Breast epithelium (tissue), 4 donors: ENCODE results near the gene PHRF1. TPM values are rescaled to one million over a fixed set of nuclear protein-coding genes. Genes with fewer than 3 reads are reported as not detected.

Experiments
- DNase-seq, 2 donors: peaks; one replicate each; pipeline ENCODE4 v3.0.0-alpha.2; 2019; ENCODE audit warnings: low spot score in 2 of 2
- H3K27ac ChIP-seq, 2 donors: fragments of 200-600 bp; sonication (generic) in 1 of 2; one replicate each; pipeline ENCODE4 v1.5.1; 2016 to 2019; ENCODE audit warnings: mild to moderate bottlenecking in 1 of 2
- H3K27me3 ChIP-seq, 2 donors: fragments of 200-600 bp; sonication (generic) in 1 of 2; one replicate each; pipeline versions ENCODE4 v1.5.1 to v1.6.0; 2017 to 2019; ENCODE audit warnings: control low read depth in 1 of 2, mild to moderate bottlenecking in 1 of 2
- H3K36me3 ChIP-seq: fragments of 200-600 bp; one replicate; pipeline ENCODE4 v1.5.1; 2019
- H3K4me1 ChIP-seq, 2 donors: fragments of 200-600 bp; sonication (generic); one replicate each; pipeline ENCODE4 v1.5.1; 2016 to 2019; ENCODE audit warnings: control low read depth in 1 of 2
- H3K4me3 ChIP-seq, 3 donors: fragments of 200-600 bp; sonication (generic); 1 replicate in 2 of 3; 2 replicates in 1 of 3; pipeline ENCODE4 v1.5.1; 2016 to 2019; ENCODE audit warnings: mild to moderate bottlenecking in 3 of 3, moderate library complexity in 2 of 3
- H3K9me3 ChIP-seq, 2 donors: fragments of 200-600 bp; sonication (generic) in 1 of 2; one replicate each; pipeline ENCODE4 v1.5.1; 2016 to 2019; ENCODE audit warnings: control low read depth in 1 of 2
- POLR2A ChIP-seq: fragments of 450-650 bp; IDR thresholded peaks from one replicate; pipeline ENCODE4 v1.6.1; 2016; ENCODE audit warnings: antibody characterized with exemption, mild to moderate bottlenecking, moderate library complexity
- POLR2AphosphoS5 ChIP-seq, 3 donors: sonication (generic); formaldehyde crosslinking; IDR thresholded peaks; one replicate each; pipeline ENCODE4 v1.6.1; 2017; ENCODE audit warnings: antibody characterized with exemption in 3 of 3
- intact Hi-C: fragments of 100-400 bp; cut with DNase I; formaldehyde crosslinking; loops from one replicate; pipeline ENCODE4 v1.15.1; 2023; ENCODE audit warnings: low total_unique reads
- total RNA-seq, 3 donors: library from RNA; depleted of rRNA; stranded (reverse); fragments of >200 nt; gene quantifications; one replicate each; pipeline ENCODE4 v1.1.0, GENCODE V29; 2016
- TF ChIP-seq, protein P1 (sequence below), 3 donors: fragments of 450-650 bp; IDR thresholded peaks; one replicate each; pipeline ENCODE4 v1.5.1; 2016 to 2017; ENCODE audit warnings: antibody characterized with exemption in 3 of 3, mild to moderate bottlenecking in 3 of 3, moderate library complexity in 3 of 3

PHRF1 gene
- total RNA-seq, 3 donors from 2014 or later: 18.6 to 22.1 (median 21.3) TPM

DNA sequence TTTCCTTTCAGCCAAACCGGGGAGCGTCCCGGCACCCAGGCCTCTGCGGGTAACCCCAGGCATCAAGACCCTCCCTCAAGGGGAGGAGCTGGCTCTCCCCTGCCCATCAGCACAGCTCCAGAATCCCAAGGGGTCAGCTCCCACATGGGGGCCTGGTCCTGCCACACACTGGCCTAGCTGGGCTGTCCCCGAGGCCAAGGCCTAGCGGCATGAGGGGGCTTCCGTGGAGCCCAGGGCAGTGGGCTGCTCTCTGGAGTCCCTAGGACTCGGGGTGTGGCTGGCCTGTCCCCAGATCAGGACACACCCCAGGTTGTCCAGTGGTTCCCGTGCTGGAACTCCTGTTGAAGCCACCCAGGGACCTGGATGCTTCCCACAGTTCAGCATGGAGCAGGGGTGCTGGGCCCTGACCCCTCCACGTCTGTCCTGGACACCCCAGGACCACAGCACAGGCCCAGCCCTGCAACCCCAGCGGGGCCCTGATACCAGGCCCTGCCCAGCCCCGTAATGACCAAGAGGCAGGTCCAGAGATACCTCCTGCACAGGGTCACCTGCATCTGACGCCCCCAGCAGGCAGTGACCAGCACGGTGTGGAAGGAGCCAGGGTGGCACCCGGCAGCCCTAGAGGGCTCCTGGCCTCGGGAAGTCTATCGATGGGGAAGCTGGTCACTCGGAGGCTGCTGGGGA, 46.4 kb upstream of the PHRF1 start:
- no peaks in the 10 kb centered on the region for H3K9me3 ChIP-seq
- TF ChIP-seq POLR2A (no peak), POLR2AphosphoS5 (IDR thresholded peaks at IDR 0.05) (no peak)
- TF ChIP-seq, protein P1, sequence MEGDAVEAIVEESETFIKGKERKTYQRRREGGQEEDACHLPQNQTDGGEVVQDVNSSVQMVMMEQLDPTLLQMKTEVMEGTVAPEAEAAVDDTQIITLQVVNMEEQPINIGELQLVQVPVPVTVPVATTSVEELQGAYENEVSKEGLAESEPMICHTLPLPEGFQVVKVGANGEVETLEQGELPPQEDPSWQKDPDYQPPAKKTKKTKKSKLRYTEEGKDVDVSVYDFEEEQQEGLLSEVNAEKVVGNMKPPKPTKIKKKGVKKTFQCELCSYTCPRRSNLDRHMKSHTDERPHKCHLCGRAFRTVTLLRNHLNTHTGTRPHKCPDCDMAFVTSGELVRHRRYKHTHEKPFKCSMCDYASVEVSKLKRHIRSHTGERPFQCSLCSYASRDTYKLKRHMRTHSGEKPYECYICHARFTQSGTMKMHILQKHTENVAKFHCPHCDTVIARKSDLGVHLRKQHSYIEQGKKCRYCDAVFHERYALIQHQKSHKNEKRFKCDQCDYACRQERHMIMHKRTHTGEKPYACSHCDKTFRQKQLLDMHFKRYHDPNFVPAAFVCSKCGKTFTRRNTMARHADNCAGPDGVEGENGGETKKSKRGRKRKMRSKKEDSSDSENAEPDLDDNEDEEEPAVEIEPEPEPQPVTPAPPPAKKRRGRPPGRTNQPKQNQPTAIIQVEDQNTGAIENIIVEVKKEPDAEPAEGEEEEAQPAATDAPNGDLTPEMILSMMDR (IDR thresholded peaks at IDR 0.05): no peak
- no peak for DNase-seq
- H3K36me3 ChIP-seq: no peaks in the 10 kb centered on the region
- peaks cover 5 to 18% of the 10 kb centered on the region in 2 donors for H3K4me1 ChIP-seq
- H3K27ac ChIP-seq: no peak overlapping the region
- no peak overlapping the region for H3K4me3 ChIP-seq
- H3K27me3 ChIP-seq: no peaks in the 10 kb centered on the region
- intact Hi-C loops: no loop called here

DNA sequence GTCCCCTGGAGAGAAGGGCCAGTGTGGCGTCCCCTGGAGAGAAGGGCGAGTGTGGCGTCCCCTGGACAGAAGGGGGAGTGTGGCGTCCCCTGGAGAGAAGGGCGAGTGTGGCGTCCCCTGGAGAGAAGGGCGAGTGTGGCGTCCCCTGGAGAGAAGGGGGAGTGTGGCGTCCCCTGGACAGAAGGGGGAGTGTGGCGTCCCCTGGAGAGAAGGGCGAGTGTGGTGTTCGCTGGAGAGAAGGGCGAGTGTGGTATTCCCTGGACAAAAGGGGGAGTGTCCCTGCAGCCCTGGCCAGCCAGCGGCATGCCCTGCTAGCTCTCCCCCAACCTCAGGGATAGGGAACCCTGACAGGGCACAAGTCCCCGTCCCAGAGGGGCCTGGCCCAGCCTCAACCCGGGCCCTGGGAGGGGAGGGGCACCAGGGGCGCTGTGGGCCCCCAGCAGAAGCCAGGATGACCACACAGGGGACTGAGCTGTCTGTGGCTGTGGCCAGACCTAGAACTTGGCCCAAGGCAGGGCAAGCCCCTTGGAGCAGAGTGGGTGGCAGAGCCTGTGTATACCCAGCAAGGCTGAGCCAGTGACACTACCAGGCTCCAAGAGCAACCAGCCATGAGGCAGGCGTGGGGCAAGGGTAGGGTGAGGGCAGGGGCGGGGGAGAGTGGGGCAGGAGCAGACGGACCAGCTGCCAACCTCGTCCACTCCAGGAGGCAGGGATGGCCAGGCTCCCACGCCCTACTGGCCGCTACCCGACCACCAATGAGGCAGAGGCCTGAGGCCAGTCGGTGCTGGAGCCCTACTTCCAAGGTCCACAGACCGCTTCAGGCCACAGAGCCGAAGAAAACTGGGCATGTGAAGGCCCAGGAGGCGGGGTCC, 45.1 kb upstream of the PHRF1 start:
- no peaks in the 10 kb centered on the region for H3K9me3 ChIP-seq
- DNase-seq: no peak
- H3K4me3 ChIP-seq: no peak overlapping the region
- TF ChIP-seq, protein P1 (IDR thresholded peaks at IDR 0.05): no peak
- TF ChIP-seq POLR2AphosphoS5 (IDR thresholded peaks at IDR 0.05) (no peak), POLR2A (no peak)
- no peaks in the 10 kb centered on the region for H3K36me3 ChIP-seq
- peaks cover 8 to 18% of the 10 kb centered on the region in 2 donors for H3K4me1 ChIP-seq
- H3K27me3 ChIP-seq: no peaks in the 10 kb centered on the region
- intact Hi-C loops: no loop called here
- H3K27ac ChIP-seq: no peak overlapping the region

DNA sequence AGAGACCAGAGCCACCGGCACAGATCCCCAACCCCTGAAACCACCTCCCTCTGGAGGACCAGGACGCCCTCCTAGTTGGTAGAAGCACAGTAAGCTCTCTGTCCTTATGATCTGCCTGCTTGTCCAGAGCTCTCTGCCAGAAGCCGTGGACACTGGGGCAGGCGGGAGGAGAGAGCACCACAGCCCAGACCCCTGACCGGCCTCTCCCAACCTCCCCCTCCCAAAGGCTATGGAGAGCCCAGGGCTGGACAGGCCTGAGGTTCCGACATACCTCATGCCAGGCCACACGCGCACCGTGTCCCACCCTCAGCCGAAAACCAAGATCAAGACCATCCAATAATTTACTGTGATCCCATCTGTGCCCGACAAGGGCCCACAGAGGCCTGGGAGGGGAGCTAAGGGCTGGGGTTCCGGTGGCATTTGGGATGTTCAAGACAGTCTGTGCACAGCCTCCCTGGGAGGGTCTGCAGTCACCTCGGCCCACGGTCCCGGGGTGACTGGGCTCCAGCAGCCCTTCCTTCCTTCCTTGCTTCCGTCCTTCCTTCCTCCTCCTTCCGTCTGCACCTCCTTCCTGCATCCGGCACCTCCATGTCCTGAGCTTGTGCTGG, 44.2 kb upstream of the PHRF1 start:
- H3K27ac ChIP-seq: no peak overlapping the region
- TF ChIP-seq, protein P1 (IDR thresholded peaks at IDR 0.05): no peak
- TF ChIP-seq POLR2AphosphoS5 (IDR thresholded peaks at IDR 0.05) (no peak), POLR2A (no peak)
- H3K4me3 ChIP-seq: no peak overlapping the region
- no peaks in the 10 kb centered on the region for H3K9me3 ChIP-seq
- no peak for DNase-seq
- H3K36me3 ChIP-seq: no peaks in the 10 kb centered on the region
- intact Hi-C loops: no loop called here
- H3K27me3 ChIP-seq: no peaks in the 10 kb centered on the region
- H3K4me1 ChIP-seq: peaks cover 8 to 18% of the 10 kb centered on the region in 2 donors

DNA sequence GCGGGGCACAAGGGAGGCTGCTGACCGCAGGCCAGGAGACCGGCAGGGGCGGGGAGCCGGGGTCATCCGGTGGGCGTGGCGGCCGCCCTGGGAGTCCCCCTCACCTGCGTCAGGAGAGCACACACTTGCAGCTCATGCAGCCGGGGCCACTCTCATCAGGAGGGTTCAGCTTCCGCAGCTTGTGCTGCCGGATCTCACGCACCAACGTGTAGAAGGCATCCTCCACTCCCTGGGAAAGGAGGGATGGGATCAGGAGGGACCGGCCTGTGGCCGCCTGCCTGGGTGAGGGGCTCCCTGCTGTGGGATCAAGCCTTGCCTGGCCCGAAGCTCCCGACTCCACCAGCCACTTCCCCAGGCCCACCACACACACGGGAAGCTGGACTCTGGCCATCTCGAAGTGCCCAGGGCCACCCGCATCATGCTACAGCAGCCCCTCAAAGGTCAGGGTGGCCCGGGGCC, 43.7 kb upstream of the PHRF1 start:
- TF ChIP-seq POLR2A (no peak), POLR2AphosphoS5 (IDR thresholded peaks at IDR 0.05) (no peak)
- TF ChIP-seq, protein P1 (IDR thresholded peaks at IDR 0.05): no peak
- H3K27ac ChIP-seq: no peak overlapping the region
- DNase-seq: no peak
- no peaks in the 10 kb centered on the region for H3K36me3 ChIP-seq
- peaks cover 8 to 18% of the 10 kb centered on the region in 2 donors for H3K4me1 ChIP-seq
- H3K9me3 ChIP-seq: no peaks in the 10 kb centered on the region
- intact Hi-C loops: no loop called here
- no peak overlapping the region for H3K4me3 ChIP-seq
- no peaks in the 10 kb centered on the region for H3K27me3 ChIP-seq
